Stimulated activated CD8-positive, alpha-beta memory T cell treated with anti-CD3 and anti-CD28 coated beads, Interleukin-7, amount 100 ng/mL, for 1 hour (primary cell): ENCODE data around the gene ZNF282.
"Not testable (repeated sequence)": the region's sequence is repeated elsewhere in the genome, so short reads cannot be mapped to it uniquely, and the experiment has no call there.

Experiments
- DNase-seq, 2 donors: peaks; one replicate each; pipeline ENCODE4 v3.0.0-alpha.2; 2020; ENCODE audit warnings: low read depth in 2 of 2

The ZNF282 gene

GRCh38 chr7:149224352-149224751, 29.0 kb downstream of the ZNF282 start:
- no peak for DNase-seq

- no peak for DNase-seq
These were observed 29.8 kb downstream of the ZNF282 start for GRCh38 chr7:149225106-149225505.

GRCh38 chr7:149225656-149226055, 30.3 kb downstream of the ZNF282 start:
- no peak for DNase-seq

- not testable (repeated sequence) for DNase-seq
These were observed 31.0 kb downstream of the ZNF282 start for GRCh38 chr7:149226366-149226765.

GRCh38 chr7:149226840-149227494, 31.6 kb downstream of the ZNF282 start:
- no peak for DNase-seq

- no peak for DNase-seq
These were observed 33.6 kb downstream of the ZNF282 start for GRCh38 chr7:149228831-149229471.

GRCh38 chr7:149229526-149229925, 34.2 kb downstream of the ZNF282 start:
- DNase-seq = no peak

GRCh38 chr7:149232362-149232761, 37.0 kb downstream of the ZNF282 start:
- no peak for DNase-seq

- not testable (repeated sequence) for DNase-seq
These were observed 38.4 kb downstream of the ZNF282 start for GRCh38 chr7:149233655-149234204.

- DNase-seq = no peak
These were observed 42.2 kb downstream of the ZNF282 start for GRCh38 chr7:149237502-149237901.

- no peak for DNase-seq
These were observed 42.7 kb downstream of the ZNF282 start for GRCh38 chr7:149238051-149238450.

- peak; percentile 72 to 81 for DNase-seq
These were observed 44.2 kb downstream of the ZNF282 start, which contains the start of gene ZNF212 for GRCh38 chr7:149239345-149240143. Gene ZNF212, plus strand, starts transcription at chr7:149239651. Its CDS starts 128 bp downstream, at chr7:149239779.

GRCh38 chr7:149240637-149241036, 45.3 kb downstream of the ZNF282 start:
- no peak for DNase-seq

GRCh38 chr7:149241696-149242095, 46.4 kb downstream of the ZNF282 start:
- DNase-seq = no peak

GRCh38 chr7:149245244-149245643, 49.9 kb downstream of the ZNF282 start:
- no peak for DNase-seq

- DNase-seq = no peak
These were observed 50.4 kb downstream of the ZNF282 start for GRCh38 chr7:149245744-149246143.

GRCh38 chr7:149248777-149249176, 53.4 kb downstream of the ZNF282 start:
- no peak for DNase-seq

GRCh38 chr7:149250151-149250550, 54.8 kb downstream of the ZNF282 start:
- not testable (repeated sequence) for DNase-seq

- not testable (repeated sequence) for DNase-seq
These were observed 56.2 kb downstream of the ZNF282 start for GRCh38 chr7:149251518-149251917.

GRCh38 chr7:149252378-149252777, 57.0 kb downstream of the ZNF282 start:
- no peak for DNase-seq

- DNase-seq = no peak
These were observed 58.3 kb downstream of the ZNF282 start for GRCh38 chr7:149253665-149254064.

GRCh38 chr7:149254181-149254858, 59.0 kb downstream of the ZNF282 start:
- DNase-seq = no peak
